Measurements from ENCODE around the gene FOXK1. TPM values are rescaled to one million over a fixed set of nuclear protein-coding genes. Genes with fewer than 3 reads are reported as not detected.

Gene FOXK1
- total and polyA plus RNA-seq, 9 of the 15 experiments (the other 6 are each of a cell fraction or from before 2014, with no cell fraction given): 0.32 to 45.5 (median 8.1) TPM

DNA sequence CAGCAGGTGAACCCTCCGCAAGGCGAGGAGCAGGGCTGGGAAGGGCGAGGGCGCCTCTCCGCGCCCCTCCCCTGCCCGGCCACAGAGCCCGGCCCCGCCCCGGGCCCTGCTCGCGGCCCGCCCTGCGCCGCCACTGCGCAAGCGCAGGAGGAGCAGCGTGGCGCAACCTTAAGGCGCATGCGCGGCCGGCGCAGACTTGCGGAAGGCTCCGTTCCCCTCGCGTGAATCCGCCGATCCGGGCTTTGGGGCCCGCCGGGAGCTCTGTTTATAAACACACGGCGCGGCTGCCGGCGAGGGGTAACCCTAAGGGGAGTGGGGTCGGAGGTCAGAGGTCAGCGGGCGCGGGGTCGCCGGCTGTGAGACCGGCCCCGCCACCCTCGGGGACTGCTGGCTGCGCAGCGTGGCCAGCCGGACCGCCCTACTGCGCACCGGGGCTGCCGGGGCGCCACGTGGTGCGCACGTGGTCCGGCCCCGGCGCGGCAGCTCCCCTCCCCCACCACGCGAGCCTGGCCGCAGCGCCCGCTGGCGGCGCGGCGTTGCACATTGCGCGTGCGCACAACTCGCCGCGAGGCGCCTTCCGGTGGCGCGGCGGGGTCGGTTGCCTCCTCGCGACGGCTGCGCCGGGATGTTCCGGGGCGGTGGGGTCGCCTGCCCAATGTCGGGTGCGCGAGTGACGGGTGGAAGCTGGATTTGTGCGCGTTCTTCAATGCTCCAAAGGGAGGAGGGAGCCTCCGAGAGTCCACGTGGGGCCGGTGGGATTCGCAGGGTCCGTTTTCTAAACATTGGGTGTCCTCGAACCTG lies 40.2 kb upstream of the FOXK1 start (continued):
- TF ChIP-seq, protein P1, sequence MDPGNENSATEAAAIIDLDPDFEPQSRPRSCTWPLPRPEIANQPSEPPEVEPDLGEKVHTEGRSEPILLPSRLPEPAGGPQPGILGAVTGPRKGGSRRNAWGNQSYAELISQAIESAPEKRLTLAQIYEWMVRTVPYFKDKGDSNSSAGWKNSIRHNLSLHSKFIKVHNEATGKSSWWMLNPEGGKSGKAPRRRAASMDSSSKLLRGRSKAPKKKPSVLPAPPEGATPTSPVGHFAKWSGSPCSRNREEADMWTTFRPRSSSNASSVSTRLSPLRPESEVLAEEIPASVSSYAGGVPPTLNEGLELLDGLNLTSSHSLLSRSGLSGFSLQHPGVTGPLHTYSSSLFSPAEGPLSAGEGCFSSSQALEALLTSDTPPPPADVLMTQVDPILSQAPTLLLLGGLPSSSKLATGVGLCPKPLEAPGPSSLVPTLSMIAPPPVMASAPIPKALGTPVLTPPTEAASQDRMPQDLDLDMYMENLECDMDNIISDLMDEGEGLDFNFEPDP (CRISPR knock-in tag; IDR thresholded peaks at IDR 0.05): peak; percentile 75; the same call in 1 of the 2 replicates
- TF ChIP-seq ARID1B (IDR thresholded peaks at IDR 0.05) (no peak), CHD1 (IDR thresholded peaks at IDR 0.05; ENCODE audit: low read length) (peak; percentile 73), MBD2 (IDR thresholded peaks at IDR 0.05; ENCODE audit: borderline replicate concordance, low read depth) (peak; percentile 75; the same call in 1 of the 2 replicates), SREBF1 (IDR thresholded peaks at IDR 0.05; ENCODE audit: borderline replicate concordance, low read depth, low read length) (0 out of 2 replicates have a peak, but pooled peaks have one; percentile 18), EZH2 (IDR thresholded peaks at IDR 0.05; ENCODE audit: borderline replicate concordance, low read depth, low read length) (no peak), SOX6 (IDR thresholded peaks at IDR 0.05) (peak; percentile 75; the same call in 1 of the 2 replicates), PCBP2 (IDR thresholded peaks at IDR 0.05; ENCODE audit: low read depth, low read length, poor library complexity, severe bottlenecking) (peak; percentile 7), HCFC1 (IDR thresholded peaks at IDR 0.05; ENCODE audit: low read depth, low read length) (peak; percentile 82), ZFPM2 (CRISPR knock-in tag; IDR thresholded peaks at IDR 0.05) (no peak), SAP30 (IDR thresholded peaks at IDR 0.05; ENCODE audit: borderline replicate concordance, insufficient read depth, low read depth, low read length, poor library complexity, severe bottlenecking) (peak; percentile 99), BHLHE40 (IDR thresholded peaks at IDR 0.05; ENCODE audit: low read length) (peak; percentile 89), KDM2B (CRISPR knock-in tag; IDR thresholded peaks at IDR 0.05) (0 out of 2 replicates have a peak, but pooled peaks have one; percentile 21), ZNF589 (CRISPR knock-in tag; IDR thresholded peaks at IDR 0.05; ENCODE audit: low read depth) (peak; percentile 90), PCBP1 (IDR thresholded peaks at IDR 0.05; ENCODE audit: low read depth, low read length, poor library complexity, severe bottlenecking) (peak; percentile 86), ZNF197 (CRISPR knock-in tag; IDR thresholded peaks at IDR 0.05; ENCODE audit: low read depth) (peak; percentile 82; the same call in 1 of the 2 replicates), JUND (IDR thresholded peaks at IDR 0.05; ENCODE audit: borderline replicate concordance, low read depth, low read length) (peak; percentile 40), JUND (tag; IDR thresholded peaks at IDR 0.05; ENCODE audit: borderline replicate concordance, low read depth, low read length) (peak; percentile 19; the same call in 1 of the 3 replicates), RUNX1 (IDR thresholded peaks at IDR 0.05; ENCODE audit: low read depth) (0 out of 2 replicates have a peak, but pooled peaks have one; percentile 41), ZFP30 (CRISPR knock-in tag; IDR thresholded peaks at IDR 0.05; ENCODE audit: borderline replicate concordance) (no peak), CSDE1 (IDR thresholded peaks at IDR 0.05) (no peak)
- TF ChIP-seq, protein P2, sequence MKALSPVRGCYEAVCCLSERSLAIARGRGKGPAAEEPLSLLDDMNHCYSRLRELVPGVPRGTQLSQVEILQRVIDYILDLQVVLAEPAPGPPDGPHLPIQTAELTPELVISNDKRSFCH (CRISPR knock-in tag; IDR thresholded peaks at IDR 0.05): no peak
- TF ChIP-seq, protein P2 (tag; IDR thresholded peaks at IDR 0.05): peak; percentile 96
- TF ChIP-seq, protein P3, sequence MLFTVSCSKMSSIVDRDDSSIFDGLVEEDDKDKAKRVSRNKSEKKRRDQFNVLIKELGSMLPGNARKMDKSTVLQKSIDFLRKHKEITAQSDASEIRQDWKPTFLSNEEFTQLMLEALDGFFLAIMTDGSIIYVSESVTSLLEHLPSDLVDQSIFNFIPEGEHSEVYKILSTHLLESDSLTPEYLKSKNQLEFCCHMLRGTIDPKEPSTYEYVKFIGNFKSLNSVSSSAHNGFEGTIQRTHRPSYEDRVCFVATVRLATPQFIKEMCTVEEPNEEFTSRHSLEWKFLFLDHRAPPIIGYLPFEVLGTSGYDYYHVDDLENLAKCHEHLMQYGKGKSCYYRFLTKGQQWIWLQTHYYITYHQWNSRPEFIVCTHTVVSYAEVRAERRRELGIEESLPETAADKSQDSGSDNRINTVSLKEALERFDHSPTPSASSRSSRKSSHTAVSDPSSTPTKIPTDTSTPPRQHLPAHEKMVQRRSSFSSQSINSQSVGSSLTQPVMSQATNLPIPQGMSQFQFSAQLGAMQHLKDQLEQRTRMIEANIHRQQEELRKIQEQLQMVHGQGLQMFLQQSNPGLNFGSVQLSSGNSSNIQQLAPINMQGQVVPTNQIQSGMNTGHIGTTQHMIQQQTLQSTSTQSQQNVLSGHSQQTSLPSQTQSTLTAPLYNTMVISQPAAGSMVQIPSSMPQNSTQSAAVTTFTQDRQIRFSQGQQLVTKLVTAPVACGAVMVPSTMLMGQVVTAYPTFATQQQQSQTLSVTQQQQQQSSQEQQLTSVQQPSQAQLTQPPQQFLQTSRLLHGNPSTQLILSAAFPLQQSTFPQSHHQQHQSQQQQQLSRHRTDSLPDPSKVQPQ (CRISPR knock-in tag; IDR thresholded peaks at IDR 0.05; ENCODE audit: borderline replicate concordance): peak; percentile 92

Measured in K562 (cell line).